IMR-90 (cell line): Measurements from ENCODE around the gene RHOG. TPM values are rescaled to one million over a fixed set of nuclear protein-coding genes. Genes with fewer than 3 reads are reported as not detected.

Experiments used
- ATAC-seq: fragments of 200-7000 bp; cut with Tn5 transposase; 2 replicates; pipeline ENCODE4 v1.9.1; 2020; ENCODE audit warnings: low read depth, mild to moderate bottlenecking, moderate library complexity
- BruUV-seq: library from RNA; stranded (reverse); fragments of 400-500 nt; replicated peaks from 2 replicates; lab custom pipeline; 2021; lab: Mats Ljungman, UMichigan
- CTCF ChIA-PET: fragments of 300-600 bp; formaldehyde crosslinking; extraction: SDS; loops from one replicate; lab custom pipeline; 2021; ENCODE audit warnings: antibody characterized with exemption; lab: Yijun Ruan, JAX
- POLR2A ChIA-PET: fragments of 300-600 bp; sonication (Branson Sonifier 250); formaldehyde crosslinking; loops from one replicate; lab custom pipeline; 2022; ENCODE audit warnings: antibody characterized with exemption; ENCODE audit not compliant: unreplicated experiment; lab: Charles Lee
- DNase-seq: peaks from one replicate; pipeline ENCODE4 v3.0.0; 2013
- H2AFZ ChIP-seq: replicated peaks from 2 replicates; pipeline ENCODE3; 2013; ENCODE audit warnings: low read length, mild to moderate bottlenecking; ENCODE audit not compliant: poor library complexity
- H2AK5ac ChIP-seq: 2 replicates; pipeline ENCODE4 v1.6.1; 2013; ENCODE audit warnings: low read depth, low read length, inconsistent platforms
- H2AK9ac ChIP-seq: replicated peaks from 2 replicates; pipeline ENCODE3; 2013; ENCODE audit warnings: mild to moderate bottlenecking, low read depth, low read length, moderate library complexity; ENCODE audit not compliant: poor library complexity
- H2BK120ac ChIP-seq: 2 replicates; pipeline ENCODE4 v1.6.1; 2013; ENCODE audit warnings: low read depth, low read length, inconsistent platforms
- H2BK15ac ChIP-seq: 3 replicates; pipeline ENCODE4 v1.6.1; 2013; ENCODE audit warnings: low read depth, low read length, inconsistent platforms
- H2BK20ac ChIP-seq: 2 replicates; pipeline ENCODE4 v1.6.1; 2013; ENCODE audit warnings: low read depth, mild to moderate bottlenecking, inconsistent platforms, low read length, moderate library complexity
- H2BK5ac ChIP-seq: 2 replicates; pipeline ENCODE4 v1.6.1; 2013; ENCODE audit warnings: mild to moderate bottlenecking, low read depth, low read length, inconsistent platforms; ENCODE audit not compliant: poor library complexity, severe bottlenecking
- H3K14ac ChIP-seq: replicated peaks from 2 replicates; pipeline ENCODE4 v1.6.1; 2013; ENCODE audit warnings: low read depth, low read length, inconsistent platforms
- H3K18ac ChIP-seq: 2 replicates; pipeline ENCODE4 v1.6.1; 2013; ENCODE audit warnings: low read depth, low read length, control low read depth
- H3K23ac ChIP-seq: 2 replicates; pipeline ENCODE4 v1.6.1; 2013; ENCODE audit warnings: low read depth, low read length, inconsistent platforms
- H3K27ac ChIP-seq: 2 replicates; pipeline ENCODE4 v1.5.1; 2013; ENCODE audit warnings: mild to moderate bottlenecking, control low read depth, low read length; ENCODE audit not compliant: insufficient read depth
- H3K27me3 ChIP-seq: 2 replicates; pipeline ENCODE4 v1.6.1; 2013; ENCODE audit warnings: low read length; ENCODE audit not compliant: control insufficient read depth, insufficient read depth
- H3K36me3 ChIP-seq: 2 replicates; pipeline ENCODE4 v1.6.1; 2013; ENCODE audit warnings: low read length, mixed read lengths; ENCODE audit not compliant: control insufficient read depth, insufficient read depth
- H3K4ac ChIP-seq: 2 replicates; pipeline ENCODE4 v1.6.1; 2013; ENCODE audit warnings: low read depth, low read length, inconsistent platforms
- H3K4me1 ChIP-seq: 2 replicates; pipeline ENCODE4 v1.6.1; 2013; ENCODE audit warnings: low read length, mixed read lengths; ENCODE audit not compliant: control insufficient read depth, insufficient read depth
- H3K4me2 ChIP-seq: 2 replicates; pipeline ENCODE4 v1.6.1; 2013; ENCODE audit warnings: low read depth, mild to moderate bottlenecking, control low read depth, low read length, moderate library complexity
- H3K4me3 ChIP-seq: 2 replicates; pipeline ENCODE4 v1.5.1; 2013; ENCODE audit warnings: low read depth, mild to moderate bottlenecking, control low read depth, low read length, moderate library complexity; ENCODE audit not compliant: insufficient read depth
- H3K56ac ChIP-seq: 2 replicates; pipeline ENCODE4 v1.6.1; 2013; ENCODE audit warnings: low read length, inconsistent platforms; ENCODE audit not compliant: insufficient read depth; ENCODE audit errors: extremely low read depth
- H3K79me1 ChIP-seq, 2 experiments: 2 replicates each; pipeline ENCODE4 v1.6.1; 2013; ENCODE audit warnings: low read length in 2 of 2, inconsistent platforms in 1 of 2, low read depth in 1 of 2
- H3K9ac ChIP-seq: 2 replicates; pipeline ENCODE4 v1.6.1; 2013; ENCODE audit warnings: low read depth, low read length, control low read depth
- H3K9me1 ChIP-seq: 2 replicates; pipeline ENCODE4 v1.6.1; 2013; ENCODE audit warnings: low read length, inconsistent platforms; ENCODE audit not compliant: insufficient read depth
- H3K9me3 ChIP-seq: 2 replicates; pipeline ENCODE4 v1.6.1; 2013; ENCODE audit warnings: low read length; ENCODE audit not compliant: control insufficient read depth, insufficient read depth
- H4K20me1 ChIP-seq: 2 replicates; pipeline ENCODE4 v1.6.1; 2013; ENCODE audit warnings: low read length, inconsistent platforms; ENCODE audit not compliant: insufficient read depth
- H4K5ac ChIP-seq: 2 replicates; pipeline ENCODE4 v1.6.1; 2013; ENCODE audit warnings: mild to moderate bottlenecking, low read depth, low read length, control low read depth
- H4K8ac ChIP-seq, 2 experiments: 2 replicates each; pipeline ENCODE4 v1.6.1; 2013; ENCODE audit warnings: low read depth in 2 of 2, low read length in 2 of 2, control low read depth in 1 of 2, inconsistent platforms in 1 of 2
- H4K91ac ChIP-seq: 2 replicates; pipeline ENCODE4 v1.6.1; 2013; ENCODE audit warnings: low read depth, low read length, inconsistent platforms; ENCODE audit not compliant: insufficient read depth
- FOS ChIP-seq: fragments of 150-350 bp; IDR thresholded peaks from 2 replicates; pipeline ENCODE4 v1.6.1; 2016; ENCODE audit warnings: low read depth, low read length
- WGBS, 2 experiments: methylation state at CpG; one replicate each; pipeline versions ENCODE4 v1.1.5 to v1.1.7; 2013; ENCODE audit warnings: missing lambda C conversion rate in 2 of 2; ENCODE audit not compliant: insufficient read length in 1 of 2; ENCODE audit errors: extremely low coverage in 2 of 2; 5-methylcytosine and 5-hydroxymethylcytosine counted together
- dilution Hi-C: fragments of 300-500 bp; cut with HindIII; formaldehyde crosslinking; loops from one replicate; pipeline ENCODE4 v1.14.3; 2018; ENCODE audit warnings: low sequenced_read_pairs; ENCODE audit not compliant: unreplicated experiment
- in situ Hi-C: fragments of 300-500 bp; cut with MboI; formaldehyde crosslinking; loops from 3 replicates; pipeline ENCODE4 v1.14.3; 2019; ENCODE audit warnings: low sequenced_read_pairs, inconsistent platforms, mixed read lengths
- intact Hi-C: fragments of 100-400 bp; cut with micrococcal nuclease; formaldehyde crosslinking; loops from 2 replicates; pipeline ENCODE4 v1.10.0; 2022
- polyA plus RNA-seq, 3 experiments: library from polyadenylated mRNA; depleted of rRNA; stranded (reverse); fragments of >200 nt; gene quantifications; 2 replicates each; pipeline ENCODE4 v1.2.3, GENCODE V29; 2012; ENCODE audit warnings: low replicate concordance in 1 of 3
- total RNA-seq: library from RNA; depleted of rRNA; stranded (reverse); fragments of >200 nt; gene quantifications from 2 replicates; pipeline ENCODE4 v1.2.3, GENCODE V29; 2012
- TF ChIP-seq, protein P1 (sequence below): conservative IDR thresholded peaks from 2 replicates; pipeline ENCODE4 v1.5.1; 2012; ENCODE audit warnings: mild to moderate bottlenecking, low read depth, low read length, improper control_type of control experiment

Gene RHOG
- total and polyA plus RNA-seq, 2 of the 4 experiments (the other 2 are of a cell fraction) = 16.3 to 114 TPM

GRCh38 chr11:3833449-3833848 is 7.3 kb downstream of the RHOG start:
- Histone ChIP-seq H2AFZ (no peak overlapping the region), H3K9ac (no peak overlapping the region), H2AK9ac (no peak overlapping the region), H2BK5ac (no peak overlapping the region), H3K27ac (no peak overlapping the region), H3K14ac (no peak overlapping the region), H2BK120ac (no peak overlapping the region), H2BK20ac (no peak overlapping the region), H3K23ac (no peak overlapping the region), H3K18ac (no peak overlapping the region), H3K4me1 (peaks cover 13% of the 10 kb centered on the region), H3K4ac (no peak overlapping the region), H3K56ac (no peak overlapping the region), H4K91ac (no peak overlapping the region), H2AK5ac (no peak overlapping the region), H2BK15ac (no peak overlapping the region), H3K9me3 (no peaks in the 10 kb centered on the region), H3K79me1 (peaks cover 56 to 91% of the 10 kb centered on the region in 2 experiments), H3K4me3 (no peak overlapping the region), H4K20me1 (peaks cover 86% of the 10 kb centered on the region), H4K5ac (no peak overlapping the region), H3K36me3 (peaks cover 8% of the 10 kb centered on the region), H3K27me3 (no peaks in the 10 kb centered on the region), H3K9me1 (peaks cover 45% of the 10 kb centered on the region), H4K8ac (no peak overlapping the region), H3K4me2 (no peak overlapping the region)
- dilution Hi-C loops (no loop called here), intact Hi-C loops (no loop called here), in situ Hi-C loops (no loop called here)
- ATAC-seq = no peak
- ChIA-PET POLR2A (no interaction called here), CTCF (no interaction called here)
- no peak for DNase-seq
- TF ChIP-seq, protein P1, sequence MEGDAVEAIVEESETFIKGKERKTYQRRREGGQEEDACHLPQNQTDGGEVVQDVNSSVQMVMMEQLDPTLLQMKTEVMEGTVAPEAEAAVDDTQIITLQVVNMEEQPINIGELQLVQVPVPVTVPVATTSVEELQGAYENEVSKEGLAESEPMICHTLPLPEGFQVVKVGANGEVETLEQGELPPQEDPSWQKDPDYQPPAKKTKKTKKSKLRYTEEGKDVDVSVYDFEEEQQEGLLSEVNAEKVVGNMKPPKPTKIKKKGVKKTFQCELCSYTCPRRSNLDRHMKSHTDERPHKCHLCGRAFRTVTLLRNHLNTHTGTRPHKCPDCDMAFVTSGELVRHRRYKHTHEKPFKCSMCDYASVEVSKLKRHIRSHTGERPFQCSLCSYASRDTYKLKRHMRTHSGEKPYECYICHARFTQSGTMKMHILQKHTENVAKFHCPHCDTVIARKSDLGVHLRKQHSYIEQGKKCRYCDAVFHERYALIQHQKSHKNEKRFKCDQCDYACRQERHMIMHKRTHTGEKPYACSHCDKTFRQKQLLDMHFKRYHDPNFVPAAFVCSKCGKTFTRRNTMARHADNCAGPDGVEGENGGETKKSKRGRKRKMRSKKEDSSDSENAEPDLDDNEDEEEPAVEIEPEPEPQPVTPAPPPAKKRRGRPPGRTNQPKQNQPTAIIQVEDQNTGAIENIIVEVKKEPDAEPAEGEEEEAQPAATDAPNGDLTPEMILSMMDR = no peak
- no peak for TF ChIP-seq FOS
- no TSS peak for BruUV-seq
- WGBS, 2 experiments = no CpG with 5 or more reads among the region's 2 CpGs
